Measurements from ENCODE around the gene BNIP5. TPM values are rescaled to one million over a fixed set of nuclear protein-coding genes. Genes with fewer than 3 reads are reported as not detected.

Gene BNIP5
- total RNA-seq, 4 donors from 2014 or later = not detected

- intact Hi-C loops (cut with DNase I) = no loop called here
- Histone ChIP-seq H3K9me3 (no peaks in the 10 kb centered on the region), H3K27ac (no peak overlapping the region), H3K36me3 (no peaks in the 10 kb centered on the region), H3K27me3 (no peaks in the 10 kb centered on the region), H3K4me3 (no peak overlapping the region), H3K4me1 (peaks cover 0 to 20% (median 0%) of the 10 kb centered on the region in 3 donors)
- TF ChIP-seq POLR2A (IDR thresholded peaks at IDR 0.05) (no peak), CTCF (IDR thresholded peaks at IDR 0.05) (no peak)
- DNase-seq = no peak
- 52 to 56% methylated on average over 4 of the region's 4 CpGs for WGBS, 2 donors
These were observed 16.8 kb upstream of the BNIP5 start for GRCh38 chr6:36353411-36353915.

GRCh38 chr6:36352477-36353157 lies 15.9 kb upstream of the BNIP5 start:
- Histone ChIP-seq H3K4me1 (peaks cover 0 to 16% (median 0%) of the 10 kb centered on the region in 3 donors), H3K36me3 (no peaks in the 10 kb centered on the region), H3K27me3 (no peaks in the 10 kb centered on the region), H3K27ac (no peak overlapping the region), H3K9me3 (no peaks in the 10 kb centered on the region), H3K4me3 (no peak overlapping the region)
- 76 to 82% methylated on average over 8 of the region's 8 CpGs for WGBS, 2 donors
- intact Hi-C loops (cut with DNase I) = no loop called here
- TF ChIP-seq CTCF (IDR thresholded peaks at IDR 0.05) (no peak), POLR2A (IDR thresholded peaks at IDR 0.05) (no peak)
- DNase-seq = no peak

- intact Hi-C loops (cut with DNase I) = no loop called here
- no peaks in the 10 kb centered on the region for H3K9me3 ChIP-seq
- H3K36me3 ChIP-seq = no peaks in the 10 kb centered on the region
- DNase-seq = no peak
- peaks cover 0 to 20% (median 0%) of the 10 kb centered on the region in 3 donors for H3K4me1 ChIP-seq
- 75 to 83% methylated on average over 14 to 15 of the region's 15 CpGs for WGBS, 2 donors
- H3K27me3 ChIP-seq = no peaks in the 10 kb centered on the region
- H3K4me3 ChIP-seq = no peak overlapping the region
- TF ChIP-seq POLR2A (IDR thresholded peaks at IDR 0.05) (no peak), CTCF (IDR thresholded peaks at IDR 0.05) (no peak)
- peak overlapping the region in 2 of 4 donors; percentile 16 to 17 for H3K27ac ChIP-seq
These were observed 14.2 kb upstream of the BNIP5 start for GRCh38 chr6:36350681-36351571.

- Histone ChIP-seq H3K27ac (peak overlapping the region in 2 of 4 donors; percentile 16 to 17), H3K36me3 (no peaks in the 10 kb centered on the region), H3K27me3 (no peaks in the 10 kb centered on the region), H3K4me1 (peaks cover 0 to 25% (median 0%) of the 10 kb centered on the region in 3 donors), H3K9me3 (no peaks in the 10 kb centered on the region), H3K4me3 (no peak overlapping the region)
- no peak for TF ChIP-seq POLR2A (IDR thresholded peaks at IDR 0.05)
- TF ChIP-seq CTCF (IDR thresholded peaks at IDR 0.05) = no peak
- intact Hi-C loops (cut with DNase I) = no loop called here
- DNase-seq = no peak
- WGBS, 2 donors = 55 to 91% methylated on average over 2 to 4 of the region's 4 CpGs
These were observed 13.4 kb upstream of the BNIP5 start for GRCh38 chr6:36350082-36350481.

GRCh38 chr6:36349240-36349639 lies 12.6 kb upstream of the BNIP5 start:
- TF ChIP-seq CTCF (IDR thresholded peaks at IDR 0.05) (no peak), POLR2A (IDR thresholded peaks at IDR 0.05) (no peak)
- Histone ChIP-seq H3K27ac (no peak overlapping the region), H3K27me3 (no peaks in the 10 kb centered on the region), H3K9me3 (no peaks in the 10 kb centered on the region), H3K4me1 (peaks cover 0 to 25% (median 0%) of the 10 kb centered on the region in 3 donors), H3K4me3 (no peak overlapping the region), H3K36me3 (no peaks in the 10 kb centered on the region)
- intact Hi-C loops (cut with DNase I) = no loop called here
- 44 to 50% methylated on average over 6 of the region's 6 CpGs for WGBS, 2 donors
- DNase-seq = no peak

All from esophagus squamous epithelium (tissue), 5 donors.